HG03442 (cell line): ENCODE results near the gene SQSTM1.
"Not testable (repeated sequence)": the region's sequence is repeated elsewhere in the genome, so short reads cannot be mapped to it uniquely, and the experiment has no call there.

Experiments
- ATAC-seq: cut with Tn5 transposase; IDR thresholded peaks from one replicate; pipeline ENCODE4 v1.9.1; 2021; ENCODE audit warnings: mild to moderate bottlenecking, moderate library complexity; ENCODE audit not compliant: unreplicated experiment

Gene SQSTM1

DNA sequence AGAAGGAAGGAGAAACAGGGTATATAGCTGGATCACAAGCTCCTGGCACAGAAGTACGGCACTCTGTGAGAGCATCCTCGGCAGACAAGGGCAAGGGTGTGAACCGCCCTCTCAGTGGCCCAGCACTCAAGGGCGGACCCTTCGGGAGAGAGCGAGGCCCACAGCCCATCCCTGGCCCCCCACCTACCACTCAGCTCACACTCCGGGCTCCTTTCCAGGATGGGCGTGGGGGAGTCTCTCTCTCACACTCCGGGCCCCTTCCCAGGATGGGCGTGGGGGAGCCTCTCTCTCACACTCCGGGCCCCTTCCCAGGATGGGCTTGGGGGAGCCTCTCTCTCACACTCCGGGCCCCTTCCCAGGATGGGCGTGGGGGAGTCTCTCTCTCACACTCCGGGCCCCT, 50.8 kb downstream of the SQSTM1 start:
- ATAC-seq, result not testable (repeated sequence)

DNA sequence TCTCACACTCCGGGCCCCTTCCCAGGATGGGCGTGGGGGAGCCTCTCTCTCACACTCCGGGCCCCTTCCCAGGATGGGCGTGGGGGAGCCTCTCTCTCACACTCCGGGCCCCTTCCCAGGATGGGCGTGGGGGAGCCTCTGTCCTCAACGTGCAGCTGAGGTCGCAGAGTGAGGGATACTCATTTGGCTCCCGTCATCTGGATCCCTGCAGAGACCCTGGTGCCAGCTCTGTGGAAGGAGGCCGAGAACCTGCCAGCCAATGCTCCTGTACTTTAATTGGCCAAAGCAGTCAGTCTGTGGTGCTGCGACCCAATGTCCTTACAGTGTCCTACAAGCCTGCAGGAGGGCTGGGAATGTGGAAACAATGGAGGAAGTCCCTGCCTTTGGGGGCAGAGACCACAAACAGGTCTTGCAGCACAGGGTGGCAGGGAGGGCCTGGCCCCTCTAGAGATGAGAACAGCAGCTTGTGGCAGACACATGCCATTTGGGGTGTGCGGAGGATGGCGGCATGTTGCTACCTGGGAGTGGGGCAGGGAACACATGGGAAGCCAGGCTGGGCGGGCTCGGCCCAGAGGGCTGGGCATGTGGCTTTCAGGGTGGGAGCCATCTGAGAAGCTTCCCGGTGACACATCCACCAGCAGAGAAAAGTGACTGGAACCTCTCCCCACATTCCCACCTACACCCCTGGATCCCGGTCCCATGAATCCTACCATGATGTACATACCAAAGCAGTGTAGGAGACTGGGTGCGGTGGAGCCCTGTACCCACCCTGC, 51.5 kb downstream of the SQSTM1 start:
- no peak for ATAC-seq

DNA sequence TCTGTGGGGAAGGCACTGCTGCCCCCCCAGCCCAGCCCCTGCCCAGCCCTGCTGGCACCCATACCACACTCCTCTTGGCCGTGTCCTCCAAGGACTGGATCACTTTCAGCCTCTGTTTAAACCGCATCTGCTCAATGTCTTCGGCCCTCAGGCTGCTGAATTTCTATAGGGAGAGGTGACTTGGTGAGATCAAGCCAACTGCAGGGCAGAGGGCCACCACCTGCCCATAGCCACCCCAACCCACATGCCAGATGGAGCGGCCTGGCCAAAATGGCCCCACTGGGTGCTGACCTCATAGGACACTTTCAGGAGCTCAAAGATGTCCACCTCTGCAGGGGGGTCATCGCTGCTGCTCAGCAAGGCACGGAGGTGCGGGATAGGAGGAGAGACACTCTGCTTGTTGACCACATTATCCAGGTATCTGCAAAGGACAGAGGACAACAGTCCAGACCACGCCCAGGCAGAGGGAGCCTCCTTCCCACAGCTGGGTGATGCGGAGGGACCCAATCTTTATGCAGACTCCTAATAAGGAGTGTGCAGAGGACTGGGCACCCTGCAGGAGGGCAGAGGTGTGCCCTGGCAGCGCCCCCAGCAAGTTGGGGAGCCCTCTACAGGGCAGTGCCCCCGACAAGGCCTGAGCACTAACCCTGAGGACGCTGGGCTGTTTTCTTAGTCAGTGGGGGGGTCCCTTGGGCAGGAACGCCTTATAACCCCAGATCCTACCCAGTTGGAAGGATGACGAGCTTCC, 52.3 kb downstream of the SQSTM1 start:
- no peak for ATAC-seq

DNA sequence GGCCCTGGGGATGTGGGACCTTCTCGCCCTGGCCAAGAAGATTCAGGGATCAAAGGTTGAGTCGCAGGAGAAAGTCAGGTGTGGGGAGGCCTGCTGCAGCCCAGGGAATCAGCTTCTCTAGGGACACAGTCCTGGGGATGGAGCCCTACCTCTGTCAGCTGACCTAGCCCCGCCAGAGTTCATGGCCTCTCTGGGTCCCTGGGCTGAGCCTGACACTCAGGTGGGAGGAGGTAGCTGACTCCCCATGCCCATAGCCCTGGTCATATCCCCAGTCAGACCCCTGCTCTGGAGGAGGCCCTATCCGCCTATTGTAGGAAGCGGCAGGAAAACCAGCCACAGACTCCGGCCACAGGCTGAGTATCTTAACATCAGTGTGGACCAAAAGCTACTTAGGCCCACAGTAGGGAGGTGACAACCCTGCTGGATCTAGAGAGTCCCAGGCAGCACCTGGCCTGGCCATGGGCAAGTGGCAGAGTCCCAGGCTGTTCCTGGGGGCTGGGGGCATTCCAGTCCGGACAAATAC, 52.9 kb downstream of the SQSTM1 start:
- no peak for ATAC-seq

DNA sequence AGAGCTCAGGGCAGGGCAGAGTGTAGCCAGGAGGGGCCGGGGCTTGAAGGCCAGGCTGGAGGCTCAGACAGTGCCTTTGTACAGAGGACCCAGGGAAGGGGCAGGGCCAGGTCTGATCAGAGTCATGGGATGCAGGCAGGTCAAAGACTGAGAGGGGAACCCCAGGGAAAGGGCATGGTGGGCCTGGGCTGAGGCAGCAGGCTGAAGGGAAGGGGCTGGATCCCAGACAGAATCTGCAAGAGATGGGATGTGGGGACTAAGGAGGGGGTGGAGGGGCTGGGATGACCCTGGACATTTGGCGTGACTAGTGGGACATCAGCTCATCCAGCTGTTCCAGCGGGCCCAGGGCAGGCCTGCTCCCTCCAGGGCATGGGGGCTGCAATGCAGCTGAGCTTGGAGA, 53.4 kb downstream of the SQSTM1 start:
- no peak for ATAC-seq

DNA sequence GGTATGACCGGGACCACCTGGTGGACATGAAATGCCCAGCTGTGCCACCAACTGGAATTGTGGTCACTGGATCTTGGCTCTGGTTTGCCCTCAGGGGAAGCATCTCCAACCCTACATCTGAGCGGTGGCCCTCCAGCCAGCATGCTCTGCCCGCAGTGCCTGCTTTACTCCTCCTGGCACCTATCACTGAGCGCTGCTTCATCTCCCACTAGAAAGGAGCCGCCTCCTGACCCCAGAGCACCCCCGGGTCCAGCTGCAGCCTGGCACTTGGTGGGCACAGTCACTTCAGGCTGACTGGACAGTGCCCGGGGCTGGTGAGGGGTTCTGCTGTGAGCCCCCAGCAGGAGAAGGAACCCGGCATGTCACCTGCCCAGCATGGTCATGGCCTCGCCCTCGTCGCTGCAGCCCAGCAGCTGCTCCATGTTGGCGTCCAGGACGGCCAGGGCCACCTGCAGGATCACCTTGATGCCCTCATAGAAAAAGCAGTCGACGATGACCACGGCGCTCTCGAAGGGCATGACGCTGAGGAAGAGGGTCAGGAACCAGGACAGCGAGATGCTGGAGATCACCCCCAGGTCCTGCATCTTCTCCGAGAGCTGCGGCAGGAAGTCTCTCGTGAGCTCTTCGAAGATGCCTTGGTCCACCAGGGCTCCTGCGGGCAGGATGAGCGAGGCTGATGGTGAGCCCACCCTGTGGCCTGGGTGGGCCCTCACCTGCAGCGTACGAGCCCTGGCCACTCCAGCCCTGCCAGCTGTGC, 54.0 kb downstream of the SQSTM1 start:
- ATAC-seq, result no peak

DNA sequence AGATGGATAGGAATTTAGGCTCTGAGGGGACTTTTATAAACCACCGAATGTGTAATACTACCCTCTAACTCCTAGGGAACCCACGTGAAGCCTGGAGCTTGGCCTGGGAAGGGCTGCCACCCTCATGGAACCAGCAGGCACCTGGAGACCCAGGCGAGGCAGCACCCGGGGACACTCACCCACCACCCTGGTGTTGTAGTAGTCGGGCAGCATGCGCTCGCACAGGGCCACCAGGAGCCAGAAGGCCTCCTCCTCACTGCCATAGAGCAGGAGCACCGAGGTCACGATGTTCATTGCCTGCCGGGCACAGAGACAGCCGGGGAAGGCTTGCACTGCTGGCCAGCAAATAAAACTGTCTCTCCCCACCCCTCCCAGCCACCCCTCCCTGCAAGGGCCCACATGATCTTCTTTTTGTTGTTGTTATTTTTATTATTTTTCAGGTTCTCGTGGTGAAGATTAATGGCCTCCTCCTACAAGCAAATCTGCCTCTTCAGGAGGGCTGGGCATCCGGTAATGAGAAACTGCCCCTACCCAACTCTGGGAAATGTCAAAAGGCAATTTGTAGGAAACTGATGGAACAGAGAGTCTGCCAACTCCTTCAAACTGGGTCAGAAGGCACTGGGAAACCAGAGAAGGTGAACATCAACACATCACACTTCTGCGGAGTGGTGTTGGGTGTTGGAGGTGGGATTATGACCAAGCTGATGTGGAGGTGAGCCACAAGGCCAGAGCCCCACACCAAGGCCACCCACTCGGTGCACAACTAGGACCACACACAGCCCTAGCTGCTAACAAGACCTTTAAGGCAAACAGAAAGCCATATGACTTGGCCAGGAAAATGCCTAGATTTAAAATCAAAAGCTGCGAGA, 55.3 kb downstream of the SQSTM1 start:
- ATAC-seq, result no peak

DNA sequence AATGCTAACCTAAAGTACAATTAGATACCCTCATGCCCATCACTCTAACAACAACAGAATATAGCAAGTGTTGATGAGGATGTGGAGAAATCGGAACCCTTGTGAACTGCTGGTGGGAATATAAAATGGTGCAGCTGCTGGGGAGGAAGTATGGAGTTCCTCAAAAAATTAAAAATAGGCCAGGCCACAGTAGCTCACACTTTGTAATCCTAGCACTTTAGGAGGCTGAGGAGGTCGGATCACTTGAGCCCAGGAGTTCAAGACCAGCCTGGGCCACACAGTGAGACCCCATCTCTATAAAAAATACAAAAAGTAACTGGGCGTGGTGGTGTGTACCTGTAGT, 55.9 kb downstream of the SQSTM1 start:
- no peak for ATAC-seq

DNA sequence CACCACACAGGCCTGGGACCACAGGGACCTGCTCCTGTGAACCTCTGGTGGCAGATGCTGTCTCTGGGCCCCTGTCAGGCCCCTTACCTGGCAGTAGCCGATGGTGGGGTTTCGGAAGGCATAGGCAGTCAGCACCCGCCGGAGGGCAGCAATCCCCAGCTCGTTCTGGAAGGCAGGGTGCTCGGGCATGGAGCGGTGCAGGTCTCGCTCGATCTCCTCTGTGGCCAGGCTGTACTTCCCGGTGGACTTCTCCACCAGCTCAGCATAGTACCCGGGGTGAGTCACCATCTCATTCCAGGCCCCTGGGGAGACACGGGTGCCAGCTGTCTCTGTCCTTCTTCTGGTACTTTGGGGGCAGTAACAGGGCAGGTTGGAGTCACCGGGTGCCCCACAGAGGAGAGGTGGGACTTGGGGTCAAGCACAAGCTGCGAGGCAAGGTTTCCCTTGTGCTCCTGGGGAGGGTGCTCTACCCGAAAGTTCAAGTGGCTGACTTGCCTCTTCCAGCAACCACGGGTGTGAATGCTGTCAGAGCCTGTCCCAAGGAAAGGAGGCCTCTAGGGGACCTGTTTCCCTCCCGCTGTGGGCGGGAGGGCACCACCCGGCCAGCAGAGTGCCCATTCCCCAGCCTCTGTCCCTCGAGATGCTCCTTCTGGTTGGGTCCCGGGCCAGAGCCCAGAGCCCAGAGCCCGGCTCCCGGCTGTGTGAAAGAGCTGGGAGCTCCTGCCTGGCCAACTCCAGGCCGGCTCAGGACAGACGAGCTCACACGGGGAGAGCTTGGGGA, 57.7 kb downstream of the SQSTM1 start:
- no peak for ATAC-seq

DNA sequence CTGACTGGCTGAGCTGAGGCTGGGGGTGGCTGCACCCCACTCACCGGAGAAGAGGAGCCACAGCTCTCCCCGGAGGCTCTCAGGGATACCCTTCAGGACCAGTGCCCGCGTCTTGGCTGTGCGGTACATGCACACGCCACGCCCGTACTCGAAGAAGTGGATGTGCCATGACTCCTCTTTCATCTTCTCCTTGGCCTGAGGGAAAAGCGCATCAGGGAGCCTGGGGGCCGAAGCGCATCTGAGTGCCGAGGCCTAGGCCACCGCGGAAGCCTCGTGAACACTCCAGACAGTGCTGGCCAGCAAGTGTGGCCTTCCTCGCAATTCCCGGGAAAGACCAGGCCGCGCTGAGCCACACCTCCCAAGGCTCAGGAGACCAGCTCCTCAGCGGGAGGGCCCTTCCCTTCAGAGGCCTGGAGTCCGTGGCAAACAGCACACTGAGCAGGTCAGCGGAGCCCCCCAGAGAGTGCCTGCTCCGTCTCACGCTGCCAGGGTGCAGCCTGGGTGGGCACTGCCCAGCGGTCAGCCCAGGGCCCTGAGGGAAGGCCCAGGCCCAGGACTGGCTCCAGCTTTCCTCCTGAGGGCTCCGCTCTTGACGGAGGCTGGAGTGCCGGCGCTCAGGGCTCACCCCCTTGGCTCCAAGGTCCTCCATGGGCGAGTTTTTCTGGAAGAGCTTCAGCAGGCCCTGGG, 58.4 kb downstream of the SQSTM1 start:
- ATAC-seq, result no peak

DNA sequence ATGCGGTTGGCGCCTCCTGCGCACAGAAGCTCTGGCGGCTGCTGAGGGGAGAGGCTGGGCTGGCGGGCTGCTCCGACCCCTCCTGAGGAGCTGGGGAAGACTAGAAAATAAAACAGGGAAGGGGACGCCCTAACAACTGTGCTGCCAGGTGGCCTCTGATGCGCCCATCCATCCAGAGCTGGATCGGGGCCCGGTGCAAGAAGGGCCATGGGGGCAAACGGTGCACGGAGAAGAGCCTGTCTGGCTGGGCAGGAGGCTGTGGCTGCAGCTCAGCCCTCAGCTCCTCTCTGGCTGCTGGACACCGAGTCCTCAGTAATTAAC, 58.9 kb downstream of the SQSTM1 start:
- no peak for ATAC-seq

DNA sequence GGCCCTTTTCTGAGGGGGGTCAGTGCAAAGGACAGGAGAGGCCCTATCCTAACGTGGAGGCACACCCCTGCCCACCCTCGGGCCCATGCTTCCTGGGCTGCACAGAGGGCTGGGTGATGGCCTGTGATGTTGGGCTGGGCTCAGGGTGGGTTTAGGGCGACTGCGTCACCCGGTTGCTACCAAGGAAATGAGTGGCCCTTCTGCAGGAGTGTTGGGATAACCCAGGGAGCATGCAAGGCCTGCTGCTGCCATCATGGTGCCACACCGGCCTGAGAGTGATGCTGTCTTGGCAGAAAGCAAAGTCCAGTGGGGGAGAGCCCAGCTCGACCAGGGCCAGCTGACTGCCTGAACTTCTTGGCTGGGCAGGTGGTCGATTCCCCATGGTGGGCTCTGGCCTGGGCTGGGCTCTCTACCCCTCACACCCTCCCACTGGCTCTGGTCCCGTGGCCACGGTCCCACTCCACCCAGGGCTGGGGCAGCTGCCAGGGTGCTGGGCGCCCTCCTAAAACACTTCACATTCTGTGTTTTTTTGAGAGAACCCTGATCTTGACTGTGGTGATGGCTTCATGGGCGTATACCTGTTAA, 59.5 kb downstream of the SQSTM1 start:
- no peak for ATAC-seq

DNA sequence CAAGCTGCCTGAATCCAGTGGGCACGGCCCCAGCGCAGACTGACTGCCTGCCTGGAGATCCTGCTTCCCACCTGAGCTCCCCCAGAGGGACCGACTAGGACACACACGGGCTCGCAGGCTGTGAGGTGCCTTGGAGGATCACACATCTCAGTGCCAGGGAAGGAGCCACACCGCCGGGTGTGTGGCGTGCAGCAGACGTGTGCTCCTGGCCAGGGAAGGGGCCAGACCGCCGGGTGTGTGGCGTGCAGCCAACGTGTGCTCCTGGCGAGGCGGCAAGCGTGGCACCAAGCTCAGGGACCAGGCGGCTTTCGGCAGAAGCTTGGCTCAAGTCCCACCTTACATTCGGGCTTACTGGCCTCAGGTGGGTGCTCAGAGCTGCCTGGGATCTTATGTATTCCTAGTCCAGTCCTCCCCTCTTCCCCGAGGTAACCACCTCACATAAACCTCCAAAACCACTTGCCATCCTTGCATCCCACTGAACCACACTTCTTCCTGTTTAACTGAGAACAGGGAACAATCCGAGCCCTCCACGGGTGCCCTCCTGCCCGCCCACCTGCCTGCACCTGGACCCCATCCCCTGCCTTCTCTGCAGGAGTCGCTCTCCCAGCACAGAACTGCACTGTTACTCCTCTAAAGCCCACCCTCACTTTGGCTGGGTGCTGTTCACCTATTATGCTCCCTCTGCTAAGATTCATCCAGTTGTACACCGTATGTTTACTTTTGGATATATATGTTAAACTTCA, 60.3 kb downstream of the SQSTM1 start:
- no peak for ATAC-seq

DNA sequence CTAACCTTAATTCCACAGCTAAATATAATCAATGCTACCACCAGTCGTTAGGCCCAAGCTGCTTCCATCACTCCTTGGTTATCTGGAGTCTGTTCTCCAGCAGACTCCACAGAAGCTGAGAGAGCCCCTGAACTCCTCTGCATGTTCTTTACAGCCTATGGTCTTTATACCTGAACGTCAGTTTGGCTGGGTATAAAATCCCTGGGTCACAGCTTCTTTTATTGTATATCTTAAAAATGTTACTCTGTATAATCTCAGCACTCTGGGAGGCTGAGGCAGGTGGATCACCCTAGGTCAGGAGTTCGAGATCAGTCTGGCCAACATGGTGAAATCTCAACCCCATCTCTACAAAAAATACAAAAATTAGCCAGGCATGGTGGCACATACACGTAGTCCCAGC, 61.6 kb downstream of the SQSTM1 start:
- no peak for ATAC-seq

DNA sequence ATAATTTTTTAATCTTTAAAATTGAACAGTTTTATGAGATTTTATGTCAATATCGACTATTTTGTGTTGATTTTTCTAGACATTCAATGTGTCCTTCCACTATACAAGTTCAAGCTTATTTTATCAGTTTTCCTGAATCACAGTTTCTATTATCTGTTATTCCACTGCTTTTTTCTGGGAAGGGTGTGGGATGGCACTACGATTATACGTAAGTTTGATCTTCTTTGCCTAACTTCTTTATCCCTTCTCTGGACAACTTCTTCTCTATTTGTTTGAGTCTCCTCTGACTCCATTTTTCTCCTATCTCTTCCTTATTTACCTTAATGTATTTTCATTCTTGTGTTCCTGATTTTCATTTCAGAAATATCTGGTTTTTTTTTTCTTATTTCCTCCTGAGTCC, 62.5 kb downstream of the SQSTM1 start:
- no peak for ATAC-seq

DNA sequence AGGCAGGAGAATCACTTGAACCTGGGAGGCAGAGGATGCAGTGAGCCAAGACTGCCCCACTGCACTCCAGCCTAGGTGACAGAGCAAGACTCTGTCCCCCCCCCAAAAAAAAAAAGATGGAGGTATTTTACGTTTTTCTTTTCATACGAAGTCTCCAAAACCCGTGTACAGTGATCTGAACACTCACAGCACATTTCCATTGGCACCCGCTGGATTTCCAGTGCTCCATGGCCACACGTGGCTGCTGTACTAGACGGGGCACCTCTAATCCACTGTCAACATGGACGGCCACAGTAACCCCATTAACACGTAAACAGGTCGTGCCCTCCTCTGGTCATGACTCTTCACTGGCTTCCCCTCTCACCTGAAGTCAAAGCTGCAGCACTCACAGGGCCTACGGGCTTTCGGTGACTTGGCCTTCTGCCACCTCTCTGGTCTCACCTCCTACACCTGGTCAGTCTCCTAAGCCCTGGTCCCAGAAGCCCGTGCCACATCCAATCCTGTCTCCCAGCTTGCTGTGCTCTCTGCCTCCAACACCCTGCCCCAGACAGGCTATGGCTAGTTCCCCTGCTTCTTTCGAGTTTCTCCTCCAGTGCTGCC, 64.9 kb downstream of the SQSTM1 start:
- ATAC-seq, result no peak

DNA sequence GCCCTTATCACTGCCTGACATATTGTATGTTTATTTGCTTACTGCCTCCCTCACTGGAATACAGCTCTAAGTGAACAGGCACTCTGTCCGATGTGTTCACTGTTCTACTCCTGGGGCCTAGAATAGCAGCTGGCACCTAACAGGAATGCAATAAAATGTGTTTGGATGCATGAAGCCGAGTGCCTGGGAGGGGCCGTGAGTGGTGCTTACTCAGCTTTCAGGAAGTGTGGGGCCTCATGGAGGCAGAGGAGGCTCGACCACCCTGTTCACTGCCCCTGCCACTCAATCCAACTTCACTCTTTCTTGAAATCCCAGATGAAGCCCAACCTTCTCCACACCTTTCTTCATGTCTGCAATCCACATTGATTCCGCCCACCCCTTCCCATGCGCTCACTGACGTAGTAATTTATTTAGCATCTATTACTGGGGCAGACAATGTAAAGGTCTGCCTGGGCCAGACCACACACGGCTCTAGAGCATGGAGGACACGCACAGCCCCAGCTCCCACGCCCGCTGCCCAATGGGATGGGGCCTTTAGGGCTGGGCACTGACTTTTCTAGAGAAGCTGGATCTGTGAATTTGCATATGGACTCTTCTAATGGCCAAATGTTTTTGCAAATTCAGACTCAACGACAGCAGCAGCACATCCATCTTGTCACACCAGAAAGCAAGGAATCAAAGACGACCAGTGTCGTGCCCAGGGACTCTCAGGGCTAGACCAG, 65.6 kb downstream of the SQSTM1 start:
- ATAC-seq, result no peak
